PC-9 (cell line): ENCODE data around the gene SYCN.

ENCODE experiments used
- CTCF ChIP-seq: fragments of 200-600 bp; sonication (generic); conservative IDR thresholded peaks from 2 replicates; pipeline ENCODE4 v1.6.1; 2017; ENCODE audit warnings: mixed run types, antibody characterized with exemption, mild to moderate bottlenecking, moderate library complexity
- EZH2 ChIP-seq: fragments of 200-600 bp; sonication (generic); IDR thresholded peaks from 2 replicates; pipeline ENCODE4 v1.8.0; 2017; ENCODE audit warnings: antibody characterized with exemption, low read depth

GRCh38 chr19:39253374-39254149 lies 49.5 kb upstream of the SYCN start:
- TF ChIP-seq CTCF, result no peak
- TF ChIP-seq EZH2, result no peak
